ENCODE data around the gene PACRGL. TPM values are rescaled to one million over a fixed set of nuclear protein-coding genes. Genes with fewer than 3 reads are reported as not detected.

PACRGL gene
- total and polyA plus RNA-seq, 10 of the 15 experiments (the other 5 are each of a cell fraction or from before 2014, with no cell fraction given): 1.7 to 17.2 (median 7.3) TPM

GRCh38 chr4:20672262-20672661 lies 28.0 kb upstream of the PACRGL start:
- in situ Hi-C loops (cut with MboI) (no loop called here), intact Hi-C loops (cut with micrococcal nuclease; ENCODE audit: unreplicated experiment) (no loop called here)
- TF ChIP-seq FOXM1 (IDR thresholded peaks at IDR 0.05; ENCODE audit: low read depth, low read length) (no peak), SIX5 (IDR thresholded peaks at IDR 0.05; ENCODE audit: low read depth, low read length, severe bottlenecking) (no peak), RAD21 (IDR thresholded peaks at IDR 0.05; ENCODE audit: insufficient read depth, low read depth, low read length) (no peak), SMARCA5 (IDR thresholded peaks at IDR 0.05) (no peak), KDM1A (IDR thresholded peaks at IDR 0.05; ENCODE audit: borderline replicate concordance) (no peak), KLF5 (IDR thresholded peaks at IDR 0.05; ENCODE audit: partially characterized antibody) (no peak)
- TF ChIP-seq, protein P1, sequence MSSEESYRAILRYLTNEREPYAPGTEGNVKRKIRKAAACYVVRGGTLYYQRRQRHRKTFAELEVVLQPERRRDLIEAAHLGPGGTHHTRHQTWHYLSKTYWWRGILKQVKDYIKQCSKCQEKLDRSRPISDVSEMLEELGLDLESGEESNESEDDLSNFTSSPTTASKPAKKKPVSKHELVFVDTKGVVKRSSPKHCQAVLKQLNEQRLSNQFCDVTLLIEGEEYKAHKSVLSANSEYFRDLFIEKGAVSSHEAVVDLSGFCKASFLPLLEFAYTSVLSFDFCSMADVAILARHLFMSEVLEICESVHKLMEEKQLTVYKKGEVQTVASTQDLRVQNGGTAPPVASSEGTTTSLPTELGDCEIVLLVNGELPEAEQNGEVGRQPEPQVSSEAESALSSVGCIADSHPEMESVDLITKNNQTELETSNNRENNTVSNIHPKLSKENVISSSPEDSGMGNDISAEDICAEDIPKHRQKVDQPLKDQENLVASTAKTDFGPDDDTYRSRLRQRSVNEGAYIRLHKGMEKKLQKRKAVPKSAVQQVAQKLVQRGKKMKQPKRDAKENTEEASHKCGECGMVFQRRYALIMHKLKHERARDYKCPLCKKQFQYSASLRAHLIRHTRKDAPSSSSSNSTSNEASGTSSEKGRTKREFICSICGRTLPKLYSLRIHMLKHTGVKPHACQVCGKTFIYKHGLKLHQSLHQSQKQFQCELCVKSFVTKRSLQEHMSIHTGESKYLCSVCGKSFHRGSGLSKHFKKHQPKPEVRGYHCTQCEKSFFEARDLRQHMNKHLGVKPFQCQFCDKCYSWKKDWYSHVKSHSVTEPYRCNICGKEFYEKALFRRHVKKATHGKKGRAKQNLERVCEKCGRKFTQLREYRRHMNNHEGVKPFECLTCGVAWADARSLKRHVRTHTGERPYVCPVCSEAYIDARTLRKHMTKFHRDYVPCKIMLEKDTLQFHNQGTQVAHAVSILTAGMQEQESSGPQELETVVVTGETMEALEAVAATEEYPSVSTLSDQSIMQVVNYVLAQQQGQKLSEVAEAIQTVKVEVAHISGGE (CRISPR knock-in tag; IDR thresholded peaks at IDR 0.05): no peak
- no peak for FAIRE-seq
- ChIA-PET CTCF (interaction anchor here (0.7 to 0.8 kb wide), 2 partner anchors 11 to 244 kb away, joined by 3 read pairs; no protein-coding TSS in a partner anchor), RAD21 (ENCODE audit: unreplicated experiment) (no interaction called here), SMC1A (ENCODE audit: uncharacterized antibody, unreplicated experiment) (interaction anchor here (1.0 to 1.3 kb wide), 2 partner anchors 13 to 131 kb away, joined by 3 read pairs; no protein-coding TSS in a partner anchor), POLR2A (no interaction called here)
- H3K9ac ChIP-seq (ENCODE audit: control insufficient read depth, insufficient read depth, low read length): no peak overlapping the region
- no TSS peak for BruUV-seq (replicated peaks)
- no peaks in the 10 kb centered on the region for H3K4me1 ChIP-seq (ENCODE audit: control insufficient read depth, insufficient read depth, low read length)
- no peaks in the 10 kb centered on the region for H3K9me3 ChIP-seq (replicated peaks; ENCODE audit: control insufficient read depth, insufficient read depth, low read length)
- DNase-seq (ENCODE audit: low read depth, low spot score): no peak
- H4K20me1 ChIP-seq (ENCODE audit: control insufficient read depth, insufficient read depth): no peaks in the 10 kb centered on the region
- no peak overlapping the region for H3K4me3 ChIP-seq
- H3K27me3 ChIP-seq (replicated peaks in 1 of 2; ENCODE audit: control insufficient read depth in 2 of 2, insufficient read depth in 2 of 2, low read length in 1 of 2): no peaks in the 10 kb centered on the region
- ATAC-seq: no peak
- H3K79me2 ChIP-seq (ENCODE audit: control insufficient read depth, insufficient read depth, low read length): no peaks in the 10 kb centered on the region
- H3K27ac ChIP-seq (ENCODE audit: control insufficient read depth, insufficient read depth): no peak overlapping the region
- no peak overlapping the region for H2AFZ ChIP-seq (ENCODE audit: control insufficient read depth, low read depth, low read length)
- H3K4me2 ChIP-seq (ENCODE audit: control insufficient read depth, insufficient read depth): no peak overlapping the region
- 8% methylated on average over 1 of the region's 1 CpG for WGBS (ENCODE audit: insufficient coverage, insufficient replicate concordance, low lambda C conversion rate, missing lambda C conversion rate)
- H3K36me3 ChIP-seq (ENCODE audit: control insufficient read depth in 2 of 2, insufficient read depth in 2 of 2, low read length in 1 of 2): no peaks in the 10 kb centered on the region
